Skeletal muscle satellite cell (primary cell): ENCODE results near the gene SNRK.

ENCODE experiments used
- H3K27me3 ChIP-seq: 2 replicates; pipeline ENCODE4 v1.7.0; 2013; ENCODE audit warnings: low read length; ENCODE audit not compliant: control insufficient read depth, insufficient read depth
- H3K36me3 ChIP-seq: 2 replicates; pipeline ENCODE4 v1.7.0; 2013; ENCODE audit warnings: mild to moderate bottlenecking, control low read depth, low read length; ENCODE audit not compliant: insufficient read depth
- H3K4me1 ChIP-seq: 2 replicates; pipeline ENCODE4 v1.7.0; 2013; ENCODE audit warnings: low read length; ENCODE audit not compliant: control insufficient read depth, insufficient read depth
- H3K4me2 ChIP-seq: 2 replicates; pipeline ENCODE4 v1.7.0; 2013; ENCODE audit warnings: mild to moderate bottlenecking, low read length
- H3K4me3 ChIP-seq: 2 replicates; pipeline ENCODE4 v1.7.0; 2013; ENCODE audit warnings: low read length
- H3K9ac ChIP-seq: 2 replicates; pipeline ENCODE4 v1.7.0; 2013; ENCODE audit warnings: mild to moderate bottlenecking, low read depth, low read length, moderate library complexity
- H3K9me3 ChIP-seq: replicated peaks from 2 replicates; pipeline ENCODE4 v1.7.0; 2013; ENCODE audit warnings: mild to moderate bottlenecking, control low read depth, low read length

The SNRK gene

DNA sequence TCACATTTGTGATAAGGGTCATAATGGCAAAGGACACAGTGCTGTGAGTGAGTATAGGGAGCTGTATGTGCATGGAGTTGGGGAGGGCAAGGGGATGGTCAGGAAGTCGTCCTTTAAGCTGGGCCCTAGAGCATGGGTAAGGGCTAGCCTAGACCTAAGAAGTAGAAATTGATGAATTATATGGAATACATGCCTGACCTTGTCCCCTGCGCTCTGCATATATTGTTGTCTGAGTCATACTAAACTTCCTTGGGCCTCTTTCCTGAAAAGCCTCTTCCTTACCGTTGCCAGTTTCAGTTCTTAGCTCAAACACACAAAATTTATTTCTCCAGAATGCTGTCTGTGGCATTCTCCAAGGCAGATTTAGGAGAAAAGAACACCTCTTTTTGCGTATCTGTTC is 4.6 kb downstream of the SNRK start:
- no peak overlapping the region for H3K9ac ChIP-seq
- H3K27me3 ChIP-seq: no peaks in the 10 kb centered on the region
- peaks cover 36% of the 10 kb centered on the region for H3K4me1 ChIP-seq
- H3K4me3 ChIP-seq: peak overlapping the region; percentile 22
- no peaks in the 10 kb centered on the region for H3K9me3 ChIP-seq
- H3K36me3 ChIP-seq: no peaks in the 10 kb centered on the region
- peak overlapping the region; percentile 84 for H3K4me2 ChIP-seq

DNA sequence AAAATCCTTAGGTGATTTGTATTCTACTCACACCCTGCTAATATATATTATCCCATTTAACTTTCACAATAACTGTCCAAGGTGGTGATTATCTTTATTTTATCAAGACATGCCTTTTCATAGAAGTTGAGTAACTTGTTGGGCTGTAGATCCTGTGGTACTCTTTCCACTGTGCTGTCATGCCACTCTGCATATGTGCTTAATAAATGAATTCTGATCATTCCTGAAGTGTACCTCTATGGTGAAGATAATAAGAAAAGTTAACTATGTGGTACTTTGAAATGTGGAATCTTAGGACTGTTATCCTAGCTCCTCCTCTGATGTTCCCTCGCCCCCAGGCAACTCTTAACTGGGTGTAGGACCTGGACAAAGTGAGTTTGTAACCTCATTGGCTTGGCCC is 5.2 kb downstream of the SNRK start:
- Histone ChIP-seq H3K4me2 (peak overlapping the region; percentile 84), H3K4me3 (no peak overlapping the region), H3K36me3 (no peaks in the 10 kb centered on the region), H3K4me1 (peaks cover 38% of the 10 kb centered on the region), H3K9ac (no peak overlapping the region), H3K27me3 (no peaks in the 10 kb centered on the region), H3K9me3 (no peaks in the 10 kb centered on the region)

DNA sequence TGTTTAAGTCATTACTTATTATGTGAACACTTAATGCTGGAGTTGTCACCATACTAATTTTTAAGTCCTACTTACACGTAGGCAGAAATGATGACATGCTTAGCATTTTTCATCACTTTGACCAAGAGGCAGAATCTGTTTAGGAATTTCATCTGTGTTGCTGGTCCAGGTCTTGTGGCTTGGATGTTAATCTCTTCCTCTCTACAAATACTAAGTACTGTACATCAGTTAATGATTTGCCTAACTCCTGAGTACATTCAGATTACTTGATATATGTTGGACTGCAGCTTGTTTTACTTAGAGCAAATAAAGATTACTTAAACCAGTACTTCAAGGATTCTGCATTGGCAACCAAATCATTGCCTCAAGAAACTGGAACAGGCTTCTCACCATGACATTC is 8.6 kb downstream of the SNRK start:
- no peak overlapping the region for H3K4me2 ChIP-seq
- H3K9ac ChIP-seq: no peak overlapping the region
- peaks cover 3% of the 10 kb centered on the region for H3K36me3 ChIP-seq
- H3K4me3 ChIP-seq: no peak overlapping the region
- peaks cover 29% of the 10 kb centered on the region for H3K4me1 ChIP-seq
- no peaks in the 10 kb centered on the region for H3K27me3 ChIP-seq
- H3K9me3 ChIP-seq: no peaks in the 10 kb centered on the region

DNA sequence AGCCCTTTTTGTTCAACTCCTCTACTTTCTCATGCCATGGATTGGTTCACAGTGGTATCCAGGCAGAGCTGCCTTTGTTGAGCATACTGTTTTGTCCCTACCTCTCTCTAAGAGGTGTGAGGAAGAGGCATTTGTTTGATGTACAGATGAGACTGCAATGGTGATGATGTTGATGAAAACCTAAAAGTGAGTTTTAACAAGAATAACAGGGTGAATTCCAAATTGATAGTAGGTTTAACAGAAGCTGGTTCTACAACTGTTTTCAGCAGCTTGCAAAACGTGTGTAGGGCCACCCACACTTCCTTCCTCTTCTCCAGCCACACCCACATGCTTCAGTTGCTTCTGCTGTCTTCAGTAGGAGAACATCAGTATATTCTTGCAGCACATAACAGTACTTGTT is 10.2 kb downstream of the SNRK start:
- Histone ChIP-seq H3K9me3 (no peaks in the 10 kb centered on the region), H3K9ac (no peak overlapping the region), H3K36me3 (peaks cover 3% of the 10 kb centered on the region), H3K4me3 (no peak overlapping the region), H3K4me1 (peaks cover 13% of the 10 kb centered on the region), H3K4me2 (peak overlapping the region; percentile 0), H3K27me3 (no peaks in the 10 kb centered on the region)

DNA sequence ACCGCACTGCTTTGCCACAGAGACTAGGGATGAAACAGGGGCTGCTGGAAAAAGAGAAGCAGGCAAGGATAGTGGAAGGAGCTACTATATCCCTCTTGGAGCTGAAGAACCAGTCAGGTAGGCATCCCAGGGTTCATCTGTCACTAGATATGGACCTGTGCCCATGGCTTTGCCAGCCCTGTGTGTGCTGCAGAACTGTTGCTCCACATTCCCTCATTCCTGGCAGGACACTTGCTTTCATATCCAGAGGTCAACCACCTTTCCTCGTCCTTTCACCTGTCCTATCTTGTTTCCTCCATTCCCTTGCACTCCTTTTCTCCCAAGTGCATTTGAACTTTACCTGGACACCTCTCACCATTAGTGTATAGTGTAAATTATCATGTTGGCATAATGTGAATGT is 12.0 kb downstream of the SNRK start:
- H3K36me3 ChIP-seq: peaks cover 6% of the 10 kb centered on the region
- H3K9me3 ChIP-seq: no peaks in the 10 kb centered on the region
- peaks cover 12% of the 10 kb centered on the region for H3K4me1 ChIP-seq
- no peaks in the 10 kb centered on the region for H3K27me3 ChIP-seq
- no peak overlapping the region for H3K4me3 ChIP-seq
- H3K9ac ChIP-seq: no peak overlapping the region
- H3K4me2 ChIP-seq: no peak overlapping the region

DNA sequence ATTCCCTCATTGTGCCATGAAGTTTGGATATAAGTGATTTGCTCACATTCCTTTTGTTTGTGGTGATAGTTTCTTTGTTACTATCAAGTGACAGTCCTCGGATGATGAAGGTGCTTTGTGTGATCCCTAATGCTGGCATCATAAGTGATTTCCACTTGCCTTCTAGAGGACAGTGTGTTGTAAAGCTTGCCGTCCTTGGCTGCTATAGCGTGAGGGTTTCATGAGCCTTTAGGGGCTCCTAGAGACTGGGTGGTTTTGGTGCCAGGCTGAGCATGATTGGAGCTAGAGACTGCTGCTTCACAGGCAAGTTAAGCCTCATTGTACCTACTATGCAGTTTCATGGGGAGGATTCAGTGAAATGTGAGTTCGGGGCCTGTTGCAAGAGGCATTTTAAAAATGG is 12.4 kb downstream of the SNRK start:
- Histone ChIP-seq H3K4me2 (no peak overlapping the region), H3K4me3 (no peak overlapping the region), H3K4me1 (peaks cover 12% of the 10 kb centered on the region)

DNA sequence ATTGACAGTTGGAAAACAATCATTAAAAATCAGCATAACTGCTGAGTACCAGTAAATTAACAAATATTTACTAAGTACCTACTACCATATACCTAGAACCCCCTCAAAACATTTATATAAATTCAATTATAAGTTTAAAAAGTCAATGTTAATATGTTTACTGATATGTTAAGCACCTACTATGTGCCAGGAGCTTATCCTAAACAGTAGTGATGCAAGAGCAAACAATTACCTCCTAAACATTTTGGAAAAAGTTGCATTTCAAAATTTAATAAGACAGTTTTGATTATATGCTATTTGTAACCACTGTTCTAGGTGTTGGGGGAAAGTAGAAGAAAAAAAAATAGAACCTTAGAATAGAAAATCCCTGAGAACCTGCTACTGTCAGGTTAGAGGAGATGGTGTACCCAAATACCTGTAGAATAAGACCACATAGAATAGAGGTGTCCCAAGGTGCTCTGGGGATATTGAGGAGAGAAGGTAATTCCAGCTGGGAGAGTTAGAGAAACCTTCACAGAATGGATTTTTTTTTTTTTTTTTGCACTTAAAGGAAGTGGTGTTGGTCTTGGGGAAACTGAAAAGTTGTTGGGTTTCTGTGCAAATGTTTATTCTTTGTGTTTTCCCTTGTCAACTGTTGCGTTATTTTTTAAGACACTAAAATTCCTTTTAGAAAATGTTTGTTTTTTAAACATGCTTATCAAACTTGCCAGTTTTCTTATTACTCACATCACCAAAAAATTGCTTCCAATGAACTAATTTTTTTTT is 16.0 kb downstream of the SNRK start:
- Histone ChIP-seq H3K36me3 (peaks cover 21% of the 10 kb centered on the region), H3K4me2 (no peak overlapping the region), H3K4me1 (no peaks in the 10 kb centered on the region), H3K9me3 (no peaks in the 10 kb centered on the region), H3K27me3 (no peaks in the 10 kb centered on the region), H3K9ac (no peak overlapping the region), H3K4me3 (no peak overlapping the region)

More for the DNA sequence above, 12.4 kb downstream of the SNRK start:
- Histone ChIP-seq H3K9me3 (no peaks in the 10 kb centered on the region), H3K36me3 (peaks cover 11% of the 10 kb centered on the region), H3K27me3 (no peaks in the 10 kb centered on the region), H3K9ac (no peak overlapping the region)

DNA sequence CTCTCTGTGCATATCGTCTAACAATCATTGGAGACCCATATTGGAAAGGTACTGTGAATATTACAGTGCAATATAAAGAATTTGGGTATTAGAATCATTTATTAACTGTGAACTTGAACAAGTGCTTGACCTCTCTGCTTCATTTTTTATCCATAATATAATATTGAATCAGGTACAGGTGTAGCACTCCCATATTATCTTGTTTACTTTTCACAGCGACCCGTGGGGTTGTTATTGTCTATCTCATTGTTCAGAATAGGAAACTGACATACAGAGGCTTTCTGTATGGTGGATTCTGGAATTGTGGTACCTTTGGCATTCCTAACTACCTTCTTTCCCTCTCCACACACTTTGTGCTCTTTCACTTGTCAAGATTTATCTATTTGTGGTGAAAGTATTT is 17.8 kb downstream of the SNRK start:
- Histone ChIP-seq H3K9me3 (no peaks in the 10 kb centered on the region), H3K36me3 (peaks cover 24% of the 10 kb centered on the region), H3K4me1 (peaks cover 1% of the 10 kb centered on the region), H3K4me2 (no peak overlapping the region), H3K9ac (no peak overlapping the region), H3K27me3 (no peaks in the 10 kb centered on the region), H3K4me3 (no peak overlapping the region)

DNA sequence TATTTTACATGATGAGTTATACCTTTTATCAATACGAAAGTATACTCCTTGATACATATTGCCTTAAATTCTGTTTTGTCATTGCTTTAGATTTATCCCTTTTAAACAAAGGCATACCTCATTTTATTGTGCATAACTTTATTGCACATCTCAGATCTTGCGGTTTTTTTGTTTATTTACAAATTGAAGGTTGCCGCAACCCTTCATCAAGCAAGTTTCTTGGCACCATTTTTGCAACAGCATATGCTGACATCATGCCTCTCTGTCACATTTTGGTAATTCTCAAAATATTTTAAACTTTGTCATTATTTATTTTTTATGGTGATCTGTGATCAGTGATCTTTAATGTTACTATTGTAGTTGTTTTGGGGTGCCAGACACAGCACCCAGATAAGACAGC is 20.9 kb downstream of the SNRK start:
- no peaks in the 10 kb centered on the region for H3K27me3 ChIP-seq
- no peak overlapping the region for H3K4me2 ChIP-seq
- no peak overlapping the region for H3K4me3 ChIP-seq
- H3K9ac ChIP-seq: no peak overlapping the region
- H3K4me1 ChIP-seq: peaks cover 5% of the 10 kb centered on the region
- H3K9me3 ChIP-seq: no peaks in the 10 kb centered on the region
- H3K36me3 ChIP-seq: peaks cover 46% of the 10 kb centered on the region

DNA sequence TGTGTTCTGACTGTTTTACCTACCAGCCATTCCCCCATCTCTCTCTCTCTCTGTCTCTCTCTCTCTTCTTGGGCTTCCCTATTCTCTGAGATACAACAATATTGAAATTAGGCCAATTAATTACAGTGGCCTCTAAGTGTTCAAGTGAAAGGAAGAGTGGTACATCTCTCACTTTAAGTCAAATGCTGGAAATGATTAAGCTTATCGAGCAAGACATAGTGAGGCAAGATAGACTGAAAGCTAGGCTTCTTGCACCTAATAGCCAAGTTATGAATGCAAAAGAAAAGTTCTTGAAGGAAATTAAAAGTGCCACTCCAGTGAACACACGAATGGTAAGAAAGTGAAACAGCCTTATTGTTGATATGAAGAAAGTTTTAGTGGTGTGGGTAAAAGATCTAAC is 21.3 kb downstream of the SNRK start:
- Histone ChIP-seq H3K27me3 (no peaks in the 10 kb centered on the region), H3K36me3 (peaks cover 46% of the 10 kb centered on the region), H3K4me3 (no peak overlapping the region), H3K9ac (no peak overlapping the region), H3K4me2 (no peak overlapping the region), H3K4me1 (peaks cover 5% of the 10 kb centered on the region), H3K9me3 (no peaks in the 10 kb centered on the region)

DNA sequence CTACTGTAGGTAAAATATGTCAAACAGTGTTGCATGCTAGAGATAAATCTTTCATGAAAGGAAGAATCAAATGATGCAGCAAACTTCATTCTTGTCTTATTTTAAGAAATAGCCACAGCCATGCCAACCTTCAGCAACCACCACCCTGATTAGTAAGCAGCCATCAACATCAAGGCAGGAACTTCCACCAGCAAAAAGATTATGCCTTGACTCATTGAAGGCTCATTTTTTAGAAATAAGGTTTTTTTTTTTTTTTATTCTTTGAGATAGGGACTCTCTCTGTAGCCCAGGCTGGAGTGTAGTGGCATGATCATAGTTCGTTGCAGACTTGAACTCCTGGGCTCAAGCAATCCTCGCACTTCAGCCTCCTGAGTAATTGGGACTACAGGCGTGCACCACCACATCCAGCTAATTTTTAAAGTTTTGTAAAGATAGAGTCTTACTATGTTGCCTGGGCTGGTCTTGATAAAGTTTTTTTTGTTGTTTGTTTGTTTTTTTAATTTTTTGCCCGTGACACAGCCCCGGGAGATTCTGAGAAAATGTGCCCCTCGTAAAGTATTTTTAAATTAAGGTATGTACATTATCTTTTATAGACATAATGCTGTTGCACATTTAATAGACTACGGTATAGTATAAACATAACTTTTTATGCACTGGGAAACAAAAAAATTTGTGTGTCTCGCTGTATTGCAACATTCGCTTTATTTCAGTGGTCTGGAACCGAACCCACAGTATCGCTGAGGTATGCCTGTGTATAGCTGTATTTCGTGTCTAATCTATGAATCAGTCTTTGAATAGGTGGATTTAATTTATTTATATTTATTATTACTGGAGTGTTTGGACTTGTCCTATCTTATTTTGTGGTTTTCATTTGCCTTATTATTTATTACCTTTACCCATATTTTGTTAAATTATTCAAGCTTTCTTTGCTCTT is 23.3 kb downstream of the SNRK start:
- peaks cover 5% of the 10 kb centered on the region for H3K4me1 ChIP-seq
- no peak overlapping the region for H3K9ac ChIP-seq
- H3K4me3 ChIP-seq: no peak overlapping the region
- H3K27me3 ChIP-seq: no peaks in the 10 kb centered on the region
- no peak overlapping the region for H3K4me2 ChIP-seq
- peaks cover 32% of the 10 kb centered on the region for H3K36me3 ChIP-seq
- no peaks in the 10 kb centered on the region for H3K9me3 ChIP-seq
